Activated T-helper 1 cell treated with anti-CD3 and anti-CD28 coated beads, Interleukin-12 subunit alpha, Interleukin-12 subunit beta, Interleukin-2, Interleukin-4 antibody, amounts not matched to agents 30 ng/mL and 10 ng/mL and 1 ng/mL, durations not matched to agents 14 hours and 24 hours and 36 hours (primary cell): Measurements from ENCODE around the gene CTBP2. TPM values are rescaled to one million over a fixed set of nuclear protein-coding genes. Genes with fewer than 3 reads are reported as not detected.

Experiments used
- DNase-seq: peaks from one replicate; pipeline ENCODE4 v3.0.0; 2021; ENCODE audit warnings: low spot score
- H3K27ac Mint-ChIP-seq: one replicate; pipeline ENCODE4 v1.8.0; 2021; ENCODE audit warnings: mild to moderate bottlenecking, mixed read lengths
- H3K27me3 Mint-ChIP-seq: one replicate; pipeline ENCODE4 v1.8.0; 2022; ENCODE audit warnings: mild to moderate bottlenecking, moderate library complexity, mixed read lengths; ENCODE audit not compliant: insufficient read depth
- H3K36me3 Mint-ChIP-seq: one replicate; pipeline ENCODE4 v1.8.0; 2021; ENCODE audit warnings: low read depth, mixed read lengths
- H3K4me1 Mint-ChIP-seq: one replicate; pipeline ENCODE4 v1.8.0; 2021; ENCODE audit warnings: low read depth, mixed read lengths
- H3K4me3 Mint-ChIP-seq: one replicate; pipeline ENCODE4 v1.8.0; 2021; ENCODE audit warnings: mild to moderate bottlenecking, moderate library complexity, mixed read lengths
- H3K9me3 Mint-ChIP-seq: one replicate; pipeline ENCODE4 v1.8.0; 2021; ENCODE audit warnings: mixed read lengths
- intact Hi-C: fragments of 100-400 bp; cut with micrococcal nuclease; formaldehyde crosslinking; loops from one replicate; pipeline ENCODE4 v1.15.1; 2024
- total RNA-seq: library from RNA; stranded (reverse); gene quantifications from 2 replicates; pipeline ENCODE4 v1.2.3, GENCODE V29; 2022

The CTBP2 gene
- total RNA-seq, 1 donor from 2014 or later: 0.13 TPM

DNA sequence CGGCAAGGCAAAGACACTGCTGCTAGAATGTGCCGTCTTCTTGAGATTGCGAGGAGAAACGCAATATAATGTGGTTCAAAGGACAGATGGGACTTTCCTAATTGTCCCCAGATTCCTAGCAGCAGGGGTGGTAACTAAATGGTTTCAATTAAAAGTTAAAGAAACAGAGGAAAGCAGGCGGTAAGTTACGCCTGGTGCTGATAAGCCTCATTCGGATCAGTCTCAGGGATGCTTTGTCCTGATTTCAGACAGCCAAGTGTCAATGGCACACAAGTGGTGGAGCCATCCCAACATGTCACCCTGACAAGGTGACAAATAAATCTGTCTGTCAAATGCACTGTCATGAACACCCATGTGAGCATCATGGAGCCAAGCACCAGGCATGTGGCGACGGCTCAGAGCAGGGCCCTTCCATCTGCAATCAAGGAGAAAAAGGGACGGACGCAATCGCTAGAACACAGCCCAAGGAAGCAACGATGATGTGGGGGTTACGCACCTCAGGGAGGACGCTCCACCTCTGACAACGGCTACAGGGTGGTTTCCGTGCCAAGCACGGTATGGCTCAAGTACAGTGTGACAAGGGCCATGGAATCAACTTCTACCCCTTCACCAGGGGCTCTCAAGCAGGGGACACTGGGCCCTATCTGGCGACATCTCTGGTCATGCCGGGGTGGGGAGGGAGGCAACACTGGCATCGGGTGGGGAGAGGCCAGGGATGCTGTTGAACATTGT lies 66.2 kb downstream of the CTBP2 start:
- intact Hi-C loops: no loop called here
- Mint-ChIP-seq H3K4me3 (no peak overlapping the region), H3K27ac (no peak overlapping the region), H3K36me3 (no peaks in the 10 kb centered on the region), H3K4me1 (no peaks in the 10 kb centered on the region), H3K27me3 (no peaks in the 10 kb centered on the region), H3K9me3 (no peaks in the 10 kb centered on the region)
- DNase-seq: no peak

GRCh38 chr10:125093199-125093973 lies 67.0 kb downstream of the CTBP2 start:
- H3K27me3 Mint-ChIP-seq: no peaks in the 10 kb centered on the region
- no peaks in the 10 kb centered on the region for H3K9me3 Mint-ChIP-seq
- intact Hi-C loops: no loop called here
- DNase-seq: no peak
- no peaks in the 10 kb centered on the region for H3K36me3 Mint-ChIP-seq
- no peak overlapping the region for H3K27ac Mint-ChIP-seq
- H3K4me1 Mint-ChIP-seq: no peaks in the 10 kb centered on the region
- no peak overlapping the region for H3K4me3 Mint-ChIP-seq

- intact Hi-C loops: no loop called here
- Mint-ChIP-seq H3K4me1 (no peaks in the 10 kb centered on the region), H3K27ac (no peak overlapping the region), H3K36me3 (no peaks in the 10 kb centered on the region), H3K4me3 (no peak overlapping the region), H3K9me3 (no peaks in the 10 kb centered on the region), H3K27me3 (peaks cover 2% of the 10 kb centered on the region)
- DNase-seq: no peak
Measured at GRCh38 chr10:125092564-125093031, 67.8 kb downstream of the CTBP2 start.

- no peaks in the 10 kb centered on the region for H3K4me1 Mint-ChIP-seq
- no peak overlapping the region for H3K4me3 Mint-ChIP-seq
Measured at GRCh38 chr10:125091891-125092290, 68.5 kb downstream of the CTBP2 start.

GRCh38 chr10:125089469-125089868 lies 70.9 kb downstream of the CTBP2 start:
- H3K4me1 Mint-ChIP-seq: no peaks in the 10 kb centered on the region

More at GRCh38 chr10:125091891-125092290, 68.5 kb downstream of the CTBP2 start:
- Mint-ChIP-seq H3K27me3 (peaks cover 2% of the 10 kb centered on the region), H3K36me3 (no peaks in the 10 kb centered on the region), H3K9me3 (no peaks in the 10 kb centered on the region), H3K27ac (no peak overlapping the region)
- intact Hi-C loops: no loop called here
- no peak for DNase-seq

DNA sequence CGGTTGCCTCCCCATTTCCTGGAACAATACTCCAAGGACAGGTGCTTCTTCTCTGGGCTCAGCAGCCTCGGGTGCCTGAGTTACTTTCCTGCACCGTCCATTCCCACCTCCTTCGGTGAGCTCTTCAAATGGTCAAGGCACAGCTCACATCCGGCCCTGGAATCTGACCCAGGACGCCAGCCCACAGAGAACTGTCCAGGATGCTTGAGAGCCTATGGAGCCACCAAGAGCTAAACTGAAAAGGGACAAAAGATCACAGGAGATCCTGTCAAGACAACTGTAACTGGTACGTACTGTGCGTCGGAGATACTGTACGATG lies 72.5 kb downstream of the CTBP2 start:
- no peaks in the 10 kb centered on the region for H3K4me1 Mint-ChIP-seq
- no peak overlapping the region for H3K4me3 Mint-ChIP-seq
- DNase-seq: no peak
- H3K27ac Mint-ChIP-seq: no peak overlapping the region
- intact Hi-C loops: no loop called here
- H3K9me3 Mint-ChIP-seq: no peaks in the 10 kb centered on the region
- H3K36me3 Mint-ChIP-seq: no peaks in the 10 kb centered on the region
- peaks cover 2% of the 10 kb centered on the region for H3K27me3 Mint-ChIP-seq

More at GRCh38 chr10:125089469-125089868, 70.9 kb downstream of the CTBP2 start:
- Mint-ChIP-seq H3K27me3 (peaks cover 2% of the 10 kb centered on the region), H3K36me3 (no peaks in the 10 kb centered on the region), H3K4me3 (no peak overlapping the region), H3K9me3 (no peaks in the 10 kb centered on the region), H3K27ac (no peak overlapping the region)
- no peak for DNase-seq
- intact Hi-C loops: no loop called here

- Mint-ChIP-seq H3K27me3 (peaks cover 2% of the 10 kb centered on the region), H3K4me1 (no peaks in the 10 kb centered on the region), H3K27ac (no peak overlapping the region), H3K9me3 (no peaks in the 10 kb centered on the region), H3K4me3 (no peak overlapping the region), H3K36me3 (no peaks in the 10 kb centered on the region)
- DNase-seq: no peak
- intact Hi-C loops: no loop called here
Measured at GRCh38 chr10:125087191-125087896, 73.0 kb downstream of the CTBP2 start.

DNA sequence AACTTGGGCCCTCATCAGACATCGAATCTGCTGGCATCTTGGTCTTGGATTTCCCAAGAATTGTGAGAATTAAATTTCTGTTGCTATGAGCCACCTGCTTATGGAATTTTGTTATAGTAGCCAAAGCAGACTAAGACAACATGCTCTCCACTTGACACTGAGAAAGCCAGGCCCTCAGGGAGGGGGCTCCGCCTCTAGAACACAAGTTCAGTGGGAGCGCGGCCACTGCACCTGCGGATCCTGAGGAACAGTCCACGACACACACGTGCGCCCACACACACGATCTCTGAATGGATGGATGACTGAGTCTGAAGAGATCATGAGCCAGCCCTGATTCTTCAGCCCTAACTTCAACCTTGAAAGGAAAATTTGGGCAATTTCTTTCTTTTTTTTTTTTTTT lies 73.7 kb downstream of the CTBP2 start:
- Mint-ChIP-seq H3K36me3 (no peaks in the 10 kb centered on the region), H3K27ac (no peak overlapping the region), H3K4me3 (no peak overlapping the region), H3K4me1 (no peaks in the 10 kb centered on the region), H3K27me3 (peaks cover 2% of the 10 kb centered on the region), H3K9me3 (no peaks in the 10 kb centered on the region)
- DNase-seq: no peak
- intact Hi-C loops: no loop called here

GRCh38 chr10:125085258-125086054 lies 74.9 kb downstream of the CTBP2 start:
- H3K27me3 Mint-ChIP-seq: peaks cover 2% of the 10 kb centered on the region
- H3K9me3 Mint-ChIP-seq: no peaks in the 10 kb centered on the region
- H3K27ac Mint-ChIP-seq: no peak overlapping the region
- H3K36me3 Mint-ChIP-seq: no peaks in the 10 kb centered on the region
- no peak for DNase-seq
- H3K4me3 Mint-ChIP-seq: no peak overlapping the region
- no peaks in the 10 kb centered on the region for H3K4me1 Mint-ChIP-seq
- intact Hi-C loops: no loop called here

DNA sequence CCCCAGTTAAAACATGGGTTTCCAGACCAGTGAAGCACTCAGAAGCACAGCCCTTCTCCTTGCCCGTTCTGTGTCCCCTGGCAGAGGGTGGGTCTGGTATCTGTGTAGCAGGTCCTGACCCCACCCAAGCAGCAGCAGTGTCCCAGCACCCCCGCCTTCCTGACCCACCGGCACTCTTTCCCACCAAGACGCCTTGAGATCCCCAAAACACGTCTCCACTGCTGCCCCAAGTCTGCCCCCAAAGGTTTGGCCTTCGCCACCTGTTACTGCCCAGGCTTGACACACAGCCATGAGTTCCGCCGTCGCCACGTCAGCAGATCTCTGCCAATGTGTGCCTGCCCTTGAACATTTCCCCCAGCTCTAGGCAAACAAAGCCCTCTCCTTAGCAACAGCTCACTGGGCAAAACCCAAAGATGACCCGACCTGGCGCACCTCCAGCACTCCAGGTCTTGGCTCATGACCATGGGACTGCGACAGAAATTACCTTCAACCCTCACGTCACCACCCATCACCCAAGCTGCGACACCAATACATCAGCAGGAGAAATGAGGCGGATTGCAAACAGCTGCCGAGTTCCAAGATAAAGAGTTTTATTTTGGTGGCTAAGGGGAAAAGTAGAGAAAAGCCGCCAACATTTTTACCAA lies 75.6 kb downstream of the CTBP2 start:
- Mint-ChIP-seq H3K4me3 (no peak overlapping the region), H3K9me3 (no peaks in the 10 kb centered on the region), H3K4me1 (no peaks in the 10 kb centered on the region), H3K27me3 (peaks cover 2% of the 10 kb centered on the region), H3K36me3 (no peaks in the 10 kb centered on the region), H3K27ac (no peak overlapping the region)
- no peak for DNase-seq
- intact Hi-C loops: no loop called here

DNA sequence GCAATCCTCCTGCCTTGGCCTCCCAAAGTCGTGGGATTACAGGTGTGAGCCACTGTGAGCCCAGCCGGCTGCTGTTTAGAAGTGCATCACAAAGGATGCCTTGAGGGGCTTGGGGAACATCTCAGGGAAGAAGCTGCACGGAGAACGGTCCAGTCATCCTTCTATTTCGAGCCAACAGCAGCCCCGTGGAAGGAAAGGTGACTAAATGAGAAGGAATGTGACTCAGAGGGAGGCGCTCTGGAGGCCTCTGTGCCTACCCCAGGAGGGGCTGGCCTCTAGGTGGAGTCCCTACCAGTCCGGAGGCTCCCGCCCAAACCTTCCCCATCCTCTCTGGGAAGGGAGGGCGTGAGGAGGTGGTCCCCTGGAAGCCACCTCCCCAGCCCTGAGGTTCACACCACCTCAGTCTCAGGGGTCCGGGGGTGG lies 76.2 kb downstream of the CTBP2 start:
- H3K27me3 Mint-ChIP-seq: peaks cover 2% of the 10 kb centered on the region
- H3K4me3 Mint-ChIP-seq: no peak overlapping the region
- no peak overlapping the region for H3K27ac Mint-ChIP-seq
- intact Hi-C loops: no loop called here
- DNase-seq: no peak
- H3K9me3 Mint-ChIP-seq: no peaks in the 10 kb centered on the region
- no peaks in the 10 kb centered on the region for H3K36me3 Mint-ChIP-seq
- H3K4me1 Mint-ChIP-seq: no peaks in the 10 kb centered on the region

GRCh38 chr10:125083576-125083920 lies 76.8 kb downstream of the CTBP2 start:
- no peaks in the 10 kb centered on the region for H3K36me3 Mint-ChIP-seq
- intact Hi-C loops: no loop called here

More at GRCh38 chr10:125083576-125083920, 76.8 kb downstream of the CTBP2 start:
- Mint-ChIP-seq H3K4me1 (no peaks in the 10 kb centered on the region), H3K4me3 (no peak overlapping the region), H3K27me3 (peaks cover 2% of the 10 kb centered on the region), H3K27ac (no peak overlapping the region), H3K9me3 (no peaks in the 10 kb centered on the region)
- DNase-seq: no peak
